Measurements from ENCODE around the gene SNRNP27. TPM values are rescaled to one million over a fixed set of nuclear protein-coding genes. Genes with fewer than 3 reads are reported as not detected.

Gene SNRNP27
- total and polyA plus RNA-seq, 2 of the 8 experiments (the other 6 are each of a cell fraction or from before 2014, with no cell fraction given): 11.1 to 40.5 TPM

GRCh38 chr2:69889302-69889701 lies 4.5 kb upstream of the SNRNP27 start:
- H3K23ac ChIP-seq (ENCODE audit: insufficient read length): no peak overlapping the region
- H2BK12ac ChIP-seq (ENCODE audit: low read depth, low read length): no peak overlapping the region
- H3K27me3 ChIP-seq (replicated peaks in 1 of 4; ENCODE audit: control insufficient read depth in 3 of 4, extremely low read depth in 1 of 4, insufficient read depth in 3 of 4, low read length in 3 of 4): peaks cover 0 to 1% (median 0%) of the 10 kb centered on the region in 4 experiments; a peak in 2 of 7 replicates
- H3K9ac ChIP-seq (replicated peaks in 1 of 4; ENCODE audit: extremely low read depth in 1 of 4, low read depth in 3 of 4, low read length in 3 of 4): no peak overlapping the region
- no peak overlapping the region for H3K56ac ChIP-seq (replicated peaks; ENCODE audit: insufficient read length, low read depth, low read length)
- no peak overlapping the region for H2AFZ ChIP-seq (ENCODE audit: low read length)
- no peak for FAIRE-seq
- peaks cover 0 to 4% of the 10 kb centered on the region in 2 experiments; a peak in 2 of 4 replicates for H3K79me2 ChIP-seq (ENCODE audit: control insufficient read depth in 1 of 2, insufficient read depth in 2 of 2, low read length in 2 of 2)
- ChIA-PET POLR2A (ENCODE audit: partially characterized antibody) (no interaction called here), CTCF (ENCODE audit: partially characterized antibody) (interaction anchor here (0.6 to 1.2 kb wide), 3 partner anchors 76 to 175 kb away, joined by 3 to 5 read pairs (median 5); no protein-coding TSS in a partner anchor)
- no peaks in the 10 kb centered on the region; the same call in 1 of the 2 replicates for H3K23me2 ChIP-seq (ENCODE audit: low read depth, low read length)
- DNase-seq (ENCODE audit: low read depth in 1 of 2, low spot score in 2 of 2): no peak
- H4K20me1 ChIP-seq (replicated peaks in 1 of 2; ENCODE audit: control insufficient read depth in 1 of 2, insufficient read depth in 2 of 2, low read length in 2 of 2): no peaks in the 10 kb centered on the region
- H3K4me3 ChIP-seq (ENCODE audit: extremely low read depth in 1 of 4, insufficient read depth in 2 of 4, low read depth in 3 of 4, low read length in 4 of 4): no peak overlapping the region
- no peaks in the 10 kb centered on the region for H3K36me3 ChIP-seq (ENCODE audit: control insufficient read depth in 2 of 4, insufficient read depth in 4 of 4, low read length in 3 of 4)
- no peak overlapping the region for H3K14ac ChIP-seq (ENCODE audit: insufficient read length)
- H2BK120ac ChIP-seq (replicated peaks; ENCODE audit: low read depth, low read length): no peak overlapping the region
- H3K4ac ChIP-seq (replicated peaks; ENCODE audit: insufficient read length, low read depth, low read length): no peak overlapping the region
- H3K9me3 ChIP-seq (ENCODE audit: insufficient read depth in 2 of 2, low read depth in 1 of 2, low read length in 1 of 2): no peaks in the 10 kb centered on the region
- H4K8ac ChIP-seq (ENCODE audit: extremely low read depth, insufficient read depth, low read length): no peak overlapping the region
- no peak overlapping the region for H2BK15ac ChIP-seq (ENCODE audit: low read length)
- H3K79me1 ChIP-seq (ENCODE audit: low read depth, low read length): no peaks in the 10 kb centered on the region
- H4K5ac ChIP-seq (ENCODE audit: insufficient read length, low read depth, low read length): no peak overlapping the region
- no peak overlapping the region for H3K27ac ChIP-seq (ENCODE audit: low read depth, low read length)
- H2AK5ac ChIP-seq (ENCODE audit: low read depth, low read length): no peak overlapping the region
- no peak overlapping the region for H4K91ac ChIP-seq (replicated peaks; ENCODE audit: insufficient read length, low read length)
- no peak overlapping the region for H2BK5ac ChIP-seq (ENCODE audit: low read depth, low read length)
- H3K18ac ChIP-seq (ENCODE audit: extremely low read depth, low read length): no peak overlapping the region
- no peaks in the 10 kb centered on the region for H3K4me1 ChIP-seq (replicated peaks in 1 of 4; ENCODE audit: control insufficient read depth in 3 of 4, insufficient read depth in 4 of 4, low read length in 3 of 4)
- H2BK20ac ChIP-seq (ENCODE audit: low read length): no peak overlapping the region
- H3K4me2 ChIP-seq (ENCODE audit: insufficient read depth in 1 of 2, low read depth in 2 of 2, low read length in 2 of 2): no peak overlapping the region
- TF ChIP-seq TCF12 (IDR thresholded peaks at IDR 0.05; ENCODE audit: low read depth, low read length) (no peak), KDM4A (IDR thresholded peaks at IDR 0.05; ENCODE audit: low read depth, low read length, severe bottlenecking) (no peak), BRCA1 (IDR thresholded peaks at IDR 0.05; ENCODE audit: low read depth, low read length) (no peak), TEAD4 (IDR thresholded peaks at IDR 0.05; ENCODE audit: low read depth, low read length) (no peak), HDAC2 (IDR thresholded peaks at IDR 0.05; ENCODE audit: borderline replicate concordance in 1 of 2, low read depth in 2 of 2, low read length in 2 of 2) (no peak), EZH2 (IDR thresholded peaks at IDR 0.05; ENCODE audit: low read depth, low read length, severe bottlenecking) (no peak), NRF1 (IDR thresholded peaks at IDR 0.05; ENCODE audit: low read depth, low read length) (no peak), GABPA (IDR thresholded peaks at IDR 0.05; ENCODE audit: borderline replicate concordance, insufficient read depth, low read length) (no peak), NANOG (IDR thresholded peaks at IDR 0.05; ENCODE audit: insufficient read depth, low read depth, low read length, poor library complexity, severe bottlenecking) (no peak), ASH2L (IDR thresholded peaks at IDR 0.05; ENCODE audit: low read length) (no peak), TBP (IDR thresholded peaks at IDR 0.05; ENCODE audit: low read depth, low read length) (no peak), CBX8 (IDR thresholded peaks at IDR 0.05; ENCODE audit: borderline replicate concordance, low read depth, low read length) (no peak), RBBP5 (IDR thresholded peaks at IDR 0.05; ENCODE audit: borderline replicate concordance, low read depth, low read length) (no peak), MAX (IDR thresholded peaks at IDR 0.05) (no peak), KDM1A (IDR thresholded peaks at IDR 0.05; ENCODE audit: borderline replicate concordance, low read length) (no peak)

Data from H1 (cell line).